Stimulated activated CD4-positive, alpha-beta T cell treated with anti-CD3 and anti-CD28 coated beads, Interleukin-4, amount 100 ng/mL, for 24 hours (primary cell): Measurements from ENCODE around the gene TSPO.
A peak's percentile ranks its signal among the peaks of the same experiment; 100 is the strongest.

Experiments
- DNase-seq: peaks from one replicate; pipeline ENCODE4 v3.0.0-alpha.2; 2020

The TSPO gene

DNA sequence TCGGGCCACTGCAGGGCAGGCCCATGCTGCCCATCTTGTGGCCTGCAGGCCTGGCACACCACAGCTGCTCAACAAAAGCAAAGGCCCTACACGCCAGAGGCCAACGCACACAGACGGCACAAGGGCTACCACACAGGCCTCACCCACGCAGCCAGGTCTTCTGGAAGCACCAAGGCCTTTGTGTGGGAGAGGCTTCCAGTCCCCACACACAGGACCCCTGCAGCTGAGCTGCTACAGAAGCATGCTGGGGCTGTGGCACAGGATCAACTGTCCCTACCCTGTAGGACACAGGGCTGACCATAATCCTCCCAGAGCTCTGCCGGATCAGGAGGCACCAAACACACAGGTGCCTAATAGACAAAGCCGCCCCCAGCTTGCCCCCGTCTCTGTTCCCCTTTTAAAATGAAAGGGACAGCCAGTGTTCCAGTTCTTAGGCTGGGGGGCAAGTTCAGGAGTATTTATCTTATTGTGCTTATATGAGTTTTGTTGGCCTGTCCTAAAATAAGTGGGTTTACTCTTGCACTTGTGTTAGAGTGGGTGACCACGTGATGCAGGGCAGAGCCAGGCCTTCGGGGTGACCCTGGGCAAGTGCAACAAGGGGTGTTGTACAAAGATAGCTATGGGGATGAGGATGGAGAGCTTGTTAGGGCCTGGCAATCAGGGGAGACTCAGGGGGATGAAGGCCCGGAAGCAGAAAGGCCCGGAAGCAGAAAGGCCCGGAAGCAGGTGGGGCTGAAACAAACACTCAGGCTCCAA lies 30.1 kb downstream of the TSPO start:
- DNase-seq: no peak

GRCh38 chr22:43182118-43182517 lies 30.8 kb downstream of the TSPO start:
- no peak for DNase-seq

DNA sequence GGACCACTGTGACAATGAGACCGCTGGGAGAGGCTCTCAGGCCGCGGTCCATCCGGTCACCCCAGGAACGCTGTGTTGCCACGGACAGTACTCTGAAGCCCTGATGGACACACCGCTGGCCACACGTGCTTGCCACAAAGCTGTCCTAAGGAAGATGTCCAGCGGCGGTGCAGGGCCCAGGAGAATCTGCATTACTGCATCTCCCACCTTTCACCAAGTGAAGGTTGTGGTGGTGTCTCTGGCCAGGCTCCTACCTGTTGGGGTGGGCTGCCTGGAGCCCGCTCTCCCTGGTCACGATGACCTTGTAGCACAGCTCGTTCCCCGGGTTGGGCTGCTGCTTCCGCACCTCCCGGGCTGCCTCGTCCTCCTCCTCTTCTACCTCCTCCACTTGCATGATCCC lies 31.4 kb downstream of the TSPO start:
- no peak for DNase-seq

DNA sequence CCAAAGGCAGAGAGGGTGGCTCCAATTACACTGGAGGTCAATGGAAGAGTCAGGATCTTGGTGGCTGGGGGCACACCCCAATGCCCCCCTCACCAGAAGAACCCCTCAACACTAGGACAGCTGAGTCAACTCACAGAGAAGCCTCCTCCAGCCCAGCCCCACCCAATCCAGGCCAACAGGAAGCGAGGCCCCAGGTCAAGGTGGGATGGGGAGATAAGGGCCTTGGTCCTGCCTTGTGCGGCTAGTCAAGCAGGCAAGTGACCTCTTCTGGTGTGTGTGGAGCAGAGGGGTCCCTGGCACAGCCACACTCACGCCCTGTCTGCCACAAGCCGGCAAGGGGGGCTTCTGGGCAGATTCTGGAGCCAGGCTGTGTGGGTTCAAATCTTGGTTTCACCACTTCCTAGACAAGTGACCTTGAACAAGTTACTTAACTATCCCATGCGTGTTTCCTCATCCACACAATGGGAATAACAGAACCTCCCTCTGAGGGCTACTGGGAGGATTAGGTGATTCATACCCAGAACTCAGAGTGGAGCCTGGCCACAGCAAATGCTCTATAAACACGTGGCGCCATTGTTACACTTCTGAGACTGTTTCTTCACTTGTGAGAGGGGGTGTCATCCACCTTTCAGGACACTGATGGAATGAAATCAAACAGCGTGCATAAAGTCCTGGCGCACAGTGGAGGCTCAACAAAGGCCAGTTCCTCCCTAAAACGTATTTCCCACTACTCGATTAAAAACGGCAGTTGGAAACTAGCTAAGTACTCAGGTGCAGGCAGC lies 32.3 kb downstream of the TSPO start:
- DNase-seq: no peak

- no peak for DNase-seq
Observed at GRCh38 chr22:43185860-43186261, 34.5 kb downstream of the TSPO start.

GRCh38 chr22:43186272-43187170 lies 35.2 kb downstream of the TSPO start, which contains the start of gene TTLL12:
Gene TTLL12, minus strand, starts transcription at chr22:43187134. Its CDS starts 65 bp downstream, at chr22:43187069.
- peak; percentile 58 for DNase-seq

DNA sequence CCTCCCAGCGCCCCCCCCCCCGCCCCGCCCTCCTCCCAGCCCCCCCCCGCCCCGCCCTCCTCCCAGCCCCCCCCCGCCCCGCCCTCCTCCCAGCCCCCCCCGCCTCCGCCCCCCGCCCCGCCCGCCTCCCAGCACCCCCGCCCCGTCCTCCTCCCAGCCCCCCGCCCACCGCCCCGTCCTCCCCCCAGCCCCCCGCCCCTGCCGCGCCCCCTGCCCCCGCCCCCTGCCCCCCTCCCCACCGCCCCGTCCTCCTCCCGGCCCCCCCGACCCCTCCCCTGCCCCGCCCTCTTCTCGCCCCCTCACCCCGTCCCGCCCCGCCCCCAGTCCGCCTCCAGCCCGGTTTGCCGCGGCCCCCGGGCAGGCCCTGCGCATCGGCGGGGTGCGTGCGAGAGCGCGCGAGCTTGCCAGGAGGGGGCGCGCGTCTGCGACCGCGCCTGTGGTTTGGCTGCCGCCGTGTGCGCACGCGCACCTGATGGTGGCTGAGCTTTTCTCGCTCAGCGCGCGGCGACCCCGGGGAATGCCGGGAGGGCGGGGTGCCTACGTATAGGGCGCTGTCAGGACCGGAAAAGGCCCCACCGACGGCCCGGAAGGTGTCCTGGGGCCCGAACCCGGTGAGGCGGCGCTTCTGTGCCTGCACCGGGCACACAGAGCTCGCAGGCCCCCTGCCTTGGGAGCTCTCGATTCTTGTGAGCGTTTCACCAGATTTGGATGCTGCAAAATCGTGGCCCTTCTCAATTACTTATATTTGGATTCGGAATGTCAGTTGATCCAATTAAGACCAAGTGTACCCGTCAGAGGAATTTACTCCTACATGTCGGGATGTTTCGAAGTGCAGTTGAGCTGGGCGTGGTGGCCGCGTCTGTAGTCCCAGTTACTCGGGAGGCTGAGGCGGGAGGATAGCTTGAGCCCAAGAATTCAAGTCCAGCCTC lies 36.1 kb downstream of the TSPO start:
- DNase-seq: peak; percentile 96

DNA sequence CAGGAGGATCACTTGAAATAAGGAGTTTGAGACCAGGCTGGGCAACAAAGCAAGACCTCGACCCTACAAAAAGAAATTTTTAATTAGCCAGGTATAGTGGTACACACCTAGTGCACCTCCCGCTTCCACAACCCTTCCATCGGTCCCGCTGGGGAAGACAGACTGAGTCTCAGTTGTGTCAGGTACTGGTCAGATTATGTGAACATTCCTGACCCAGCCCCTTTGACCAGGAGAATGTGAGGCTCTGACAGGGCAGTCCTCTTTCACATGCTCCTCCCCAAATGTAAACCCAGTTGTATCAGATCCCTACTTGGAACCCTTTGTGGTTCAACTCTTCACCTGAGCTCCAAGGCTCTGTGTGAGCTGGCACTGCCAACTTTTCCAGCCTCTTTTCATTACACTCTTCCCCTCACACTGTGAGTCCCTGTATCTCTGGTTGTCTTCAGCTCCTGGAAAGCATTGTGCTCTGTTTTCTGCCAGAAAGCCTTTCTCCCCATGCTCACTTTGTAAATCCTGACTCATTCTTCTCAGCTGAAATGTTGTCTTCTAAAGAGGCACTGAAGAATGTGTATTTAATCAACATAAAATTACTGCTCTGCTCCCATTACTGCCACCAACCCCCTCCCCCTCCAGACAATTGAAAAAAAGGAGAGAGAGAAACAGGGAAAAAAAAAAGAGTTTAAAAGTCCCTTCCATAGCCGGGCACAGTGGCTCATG lies 37.6 kb downstream of the TSPO start:
- no peak for DNase-seq

DNA sequence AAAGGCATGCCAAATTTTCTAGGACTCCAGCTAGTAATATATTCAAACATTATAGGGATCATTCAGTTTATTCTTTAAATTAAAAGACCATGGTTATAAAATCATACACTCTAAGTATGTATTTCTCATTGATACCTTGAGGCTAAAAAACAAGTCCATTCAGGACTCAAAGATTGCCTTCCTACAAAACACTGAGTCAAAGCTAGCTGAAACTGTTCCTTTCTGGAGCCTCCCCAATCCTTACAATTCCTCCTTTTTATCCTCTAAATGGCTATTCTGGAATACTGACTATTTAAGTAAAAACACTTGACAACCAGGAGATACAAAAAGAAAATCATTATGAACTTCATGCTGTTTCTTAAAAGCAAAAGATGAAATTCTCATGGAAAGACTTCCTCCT lies 40.5 kb downstream of the TSPO start:
- no peak for DNase-seq

DNA sequence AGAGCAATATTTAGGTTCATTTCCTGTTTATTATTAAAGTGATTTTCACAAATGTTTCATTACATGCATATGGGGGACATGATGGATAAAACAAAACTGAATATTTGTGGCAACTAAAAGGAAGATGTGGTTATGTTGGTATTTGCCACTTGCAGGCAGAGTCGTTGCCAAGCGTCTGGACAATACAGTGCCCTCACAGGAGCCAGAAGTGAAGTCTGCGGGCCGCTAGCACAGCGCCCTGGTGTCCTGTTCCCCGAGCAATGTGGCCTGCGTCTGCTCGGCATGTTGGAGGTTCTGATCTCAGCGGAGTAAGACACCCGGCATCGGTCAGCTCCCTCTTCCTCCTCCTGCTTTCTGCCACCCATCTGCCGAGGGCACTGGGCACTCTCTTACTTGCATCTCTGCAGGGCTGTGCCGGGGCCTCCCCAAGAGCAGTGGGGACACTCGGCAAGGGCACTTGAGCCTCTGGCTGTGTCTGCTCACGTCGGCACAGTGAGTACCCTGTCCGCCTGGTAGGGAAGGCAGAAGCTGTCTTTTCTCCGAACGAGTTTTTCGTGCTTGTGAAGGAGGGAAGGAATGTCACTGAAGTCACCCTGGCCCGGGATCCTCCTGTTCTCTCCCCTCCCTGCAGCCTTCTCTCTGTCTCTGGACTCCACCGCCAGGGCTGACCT lies 46.0 kb downstream of the TSPO start:
- DNase-seq: no peak

- DNase-seq: no peak
Observed at GRCh38 chr22:43198126-43198525, 46.8 kb downstream of the TSPO start.

DNA sequence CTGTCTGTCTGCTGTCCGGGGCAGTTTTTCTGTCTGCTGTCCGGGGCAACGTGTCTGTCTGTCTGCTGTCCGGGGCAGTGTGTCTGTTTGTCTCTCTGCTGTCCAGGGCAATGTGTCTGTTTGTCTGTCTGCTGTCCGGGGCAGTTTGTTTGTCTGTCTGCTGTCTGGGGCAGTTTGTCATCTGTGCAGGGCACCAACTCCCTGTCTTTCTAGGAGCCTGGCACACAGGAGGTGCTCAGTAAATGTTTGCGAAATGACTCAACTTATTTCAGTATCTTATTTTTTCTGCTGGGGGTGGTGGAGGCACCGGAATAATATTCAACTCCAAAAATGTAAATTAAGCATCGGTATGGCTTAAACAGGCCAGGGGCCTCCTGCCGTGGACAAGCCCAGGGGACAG lies 47.6 kb downstream of the TSPO start:
- no peak for DNase-seq

DNA sequence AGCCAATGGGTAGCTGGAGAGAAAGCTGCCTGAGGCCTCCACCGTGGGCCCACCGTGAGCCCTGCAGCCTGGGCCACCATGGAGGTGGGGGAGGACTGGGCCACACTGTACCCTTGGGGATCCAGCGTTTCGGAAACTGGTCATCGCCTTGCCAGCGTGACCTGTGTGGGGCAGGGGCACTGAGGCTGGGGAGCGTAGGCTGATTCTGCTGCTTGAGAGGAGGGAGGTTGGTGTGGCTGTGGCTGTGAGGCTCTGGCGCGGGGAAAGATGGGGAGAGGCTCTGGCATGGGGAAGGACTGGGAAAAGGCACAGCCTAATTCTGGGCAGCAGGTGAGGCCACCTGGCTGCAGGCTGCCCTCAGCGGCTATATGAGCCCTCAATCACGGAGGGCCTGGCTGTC lies 48.2 kb downstream of the TSPO start:
- no peak for DNase-seq

GRCh38 chr22:43200031-43200430 lies 48.7 kb downstream of the TSPO start:
- no peak for DNase-seq

DNA sequence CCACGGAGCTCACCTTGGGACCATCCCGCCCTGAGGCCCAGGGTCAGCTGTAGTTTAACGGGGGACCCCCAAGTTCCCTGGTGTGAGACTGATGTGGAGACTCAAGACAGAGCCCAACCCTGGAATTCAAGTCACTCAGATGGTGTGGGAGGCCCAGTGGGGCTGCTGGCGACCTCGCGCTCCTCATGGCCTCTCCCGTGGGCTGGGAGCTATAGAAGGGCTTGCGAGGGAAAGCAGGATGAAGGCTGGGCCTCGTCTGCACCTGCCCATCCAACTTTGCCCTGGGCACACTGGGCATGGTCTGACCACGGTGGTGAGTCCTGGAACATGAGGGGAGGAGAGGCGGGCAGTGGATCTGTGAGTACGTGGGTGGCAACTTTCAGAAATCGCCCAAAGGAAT lies 49.2 kb downstream of the TSPO start:
- DNase-seq: no peak

GRCh38 chr22:43201486-43202219 lies 50.3 kb downstream of the TSPO start:
- no peak for DNase-seq

DNA sequence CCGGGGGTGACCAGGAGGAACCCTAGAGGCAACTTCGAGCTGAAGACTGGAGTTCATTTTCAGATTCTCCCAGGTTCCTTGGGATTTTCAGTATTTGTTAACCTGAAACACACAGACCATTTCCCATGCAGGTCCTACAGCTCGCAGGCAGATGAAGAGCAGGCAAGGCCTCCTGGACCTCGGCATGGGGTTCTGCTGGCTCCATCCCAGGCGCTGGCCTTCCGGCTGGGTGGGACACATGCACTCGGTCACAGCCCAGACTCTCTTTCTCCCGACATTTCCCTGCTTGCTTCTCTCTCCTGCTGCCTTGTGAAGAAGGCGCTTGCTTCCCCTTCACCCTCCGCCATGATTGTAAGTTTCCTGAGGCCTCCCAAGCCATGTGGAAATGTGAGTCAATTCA lies 51.0 kb downstream of the TSPO start:
- DNase-seq: no peak

DNA sequence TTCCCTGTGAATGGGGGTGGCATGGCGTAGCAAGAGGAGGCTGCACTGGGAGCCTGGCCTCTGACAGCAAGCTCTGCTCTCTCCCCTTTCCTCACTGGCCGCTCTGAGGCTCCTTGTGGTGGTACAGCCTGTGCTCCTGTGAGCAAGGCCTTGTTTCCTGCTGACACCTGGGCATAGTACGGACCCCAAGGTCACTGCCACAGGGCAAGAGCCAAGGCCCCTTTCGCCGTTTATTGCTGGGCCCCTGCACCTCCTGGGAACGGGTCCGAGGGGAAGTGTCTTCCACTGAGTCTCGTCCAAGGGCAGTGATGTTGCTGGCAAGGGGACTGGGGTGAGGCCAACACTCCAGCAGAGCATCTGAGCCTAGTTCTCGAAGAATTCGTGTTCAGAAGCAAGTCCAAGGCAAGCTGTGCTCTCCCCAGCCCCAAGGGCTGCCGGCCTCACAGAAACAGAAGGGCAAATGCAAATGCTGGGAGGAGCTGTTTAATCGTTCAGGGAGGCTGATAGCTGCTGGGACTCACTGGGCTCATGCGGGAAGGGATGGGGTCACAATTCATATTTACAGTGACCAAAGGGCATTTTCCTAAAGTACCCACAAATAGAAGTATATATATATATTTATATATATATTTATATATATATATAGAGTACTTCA lies 51.5 kb downstream of the TSPO start:
- DNase-seq: no peak

DNA sequence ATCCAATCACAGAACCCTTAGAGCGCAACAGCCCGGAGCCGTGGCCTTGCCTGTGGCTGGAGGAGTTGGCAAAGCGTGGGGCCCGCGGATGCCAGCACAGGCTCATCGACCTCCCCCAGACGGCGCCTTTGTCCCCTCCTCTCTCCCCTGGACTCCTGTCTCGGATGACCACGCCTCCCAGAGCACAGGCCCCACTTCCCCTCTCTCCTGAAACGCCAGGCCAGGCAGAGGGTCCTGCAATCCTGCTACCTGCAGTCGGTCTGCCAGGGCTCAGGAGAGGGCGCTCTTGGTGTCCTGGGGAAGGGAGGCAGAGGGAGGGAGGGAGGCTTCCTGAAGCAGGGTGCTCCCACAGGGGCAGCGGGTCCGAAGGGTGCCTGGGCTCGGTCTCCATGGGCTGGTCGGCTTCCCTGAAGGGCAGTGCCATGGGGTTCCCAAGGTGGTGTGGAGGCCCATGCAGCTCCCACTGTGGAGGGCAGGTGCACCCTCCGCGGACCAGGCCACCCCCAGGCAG lies 52.2 kb downstream of the TSPO start:
- no peak for DNase-seq
